IPS-11a (cell line): ENCODE data around the gene POU3F1.
A peak's percentile ranks its signal among the peaks of the same experiment; 100 is the strongest.

Experiments used
- H3K4me3 ChIP-seq: one replicate; pipeline ENCODE4 v1.5.1; 2013; ENCODE audit warnings: low read depth, low read length, control low read depth

The POU3F1 gene

GRCh38 chr1:38046333-38046883 is at the start of gene POU3F1:
TSS of gene POU3F1 (minus strand) at chr1:38046793. CDS start at chr1:38046743, 50 bp downstream.
- peak within 1 kb of the TSS; percentile 53 for H3K4me3 ChIP-seq

DNA sequence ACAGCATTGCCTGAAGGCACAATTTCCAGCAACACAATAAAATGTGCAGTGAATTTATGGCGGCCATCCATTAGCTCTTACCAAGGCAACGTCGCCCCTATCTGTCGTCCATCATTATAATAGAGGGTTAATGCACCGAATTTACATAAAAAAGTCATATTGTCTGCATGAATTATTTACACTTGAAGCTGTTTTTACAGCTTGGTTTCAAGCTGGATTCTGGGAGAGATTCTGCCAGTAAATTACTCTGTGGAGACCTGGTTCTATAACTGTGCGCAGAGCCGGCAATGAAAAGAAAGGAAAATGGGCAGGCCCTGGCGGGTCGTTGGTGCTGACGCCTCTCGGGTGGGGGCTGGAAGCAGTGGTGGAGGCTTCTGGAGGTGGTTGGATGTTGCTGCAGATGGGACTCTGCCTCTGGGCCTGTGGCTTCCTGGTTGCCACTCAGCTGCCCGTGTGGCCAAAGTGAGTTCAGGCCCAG is 48.9 kb upstream of the POU3F1 start:
- no peak overlapping the region for H3K4me3 ChIP-seq

GRCh38 chr1:38094711-38095290 is 48.2 kb upstream of the POU3F1 start:
- H3K4me3 ChIP-seq, result no peak overlapping the region

DNA sequence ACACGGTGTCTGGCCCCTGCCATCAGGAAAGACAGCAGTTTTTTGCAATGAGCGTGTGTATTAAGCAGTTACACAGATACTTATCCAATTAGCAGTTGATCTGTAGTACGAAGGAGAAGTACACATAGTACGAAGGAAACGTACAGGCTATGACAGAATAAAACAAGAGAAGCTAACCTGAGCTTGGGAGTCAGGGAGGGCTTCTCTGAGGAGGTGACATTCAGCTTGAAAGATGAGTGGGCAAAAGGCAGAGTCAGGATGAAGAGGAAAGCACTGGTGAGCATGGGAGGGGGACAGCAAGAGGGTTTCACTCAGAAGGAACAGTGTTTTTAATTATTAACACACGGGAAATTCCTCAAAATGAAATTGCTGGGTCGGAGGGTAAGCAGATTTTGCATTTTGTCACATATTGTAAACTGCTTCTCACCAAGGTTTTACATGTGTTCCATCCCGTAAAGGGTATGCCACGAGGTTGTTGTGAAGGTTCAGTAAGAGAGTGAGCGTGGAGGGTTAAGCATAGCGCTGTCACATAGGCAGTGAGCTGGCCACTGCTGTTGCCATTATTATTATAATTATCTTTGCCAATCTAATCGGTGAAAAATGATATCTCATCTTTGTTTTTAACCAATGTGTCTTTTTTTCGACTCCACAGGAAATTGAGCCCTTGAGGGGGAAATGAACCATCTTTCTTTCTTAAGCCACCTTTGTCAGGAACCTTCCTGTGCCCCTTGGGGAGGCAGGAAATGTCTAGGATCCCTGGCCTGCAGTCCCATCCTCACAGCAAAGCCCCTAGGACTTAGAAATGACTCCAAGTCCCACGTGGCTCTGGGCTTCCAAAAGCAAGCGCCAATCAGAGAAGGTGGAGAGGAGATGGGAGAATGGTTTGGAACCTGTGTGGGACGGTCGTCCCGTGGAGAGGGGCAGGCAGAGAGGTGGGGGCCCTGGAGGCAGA is 47.3 kb upstream of the POU3F1 start:
- H3K4me3 ChIP-seq, result no peak overlapping the region

GRCh38 chr1:38092256-38092655 is 45.7 kb upstream of the POU3F1 start:
- H3K4me3 ChIP-seq, result no peak overlapping the region

GRCh38 chr1:38090796-38091195 is 44.2 kb upstream of the POU3F1 start:
- H3K4me3 ChIP-seq, result no peak overlapping the region

GRCh38 chr1:38089712-38090360 is 43.2 kb upstream of the POU3F1 start:
- H3K4me3 ChIP-seq, result no peak overlapping the region

DNA sequence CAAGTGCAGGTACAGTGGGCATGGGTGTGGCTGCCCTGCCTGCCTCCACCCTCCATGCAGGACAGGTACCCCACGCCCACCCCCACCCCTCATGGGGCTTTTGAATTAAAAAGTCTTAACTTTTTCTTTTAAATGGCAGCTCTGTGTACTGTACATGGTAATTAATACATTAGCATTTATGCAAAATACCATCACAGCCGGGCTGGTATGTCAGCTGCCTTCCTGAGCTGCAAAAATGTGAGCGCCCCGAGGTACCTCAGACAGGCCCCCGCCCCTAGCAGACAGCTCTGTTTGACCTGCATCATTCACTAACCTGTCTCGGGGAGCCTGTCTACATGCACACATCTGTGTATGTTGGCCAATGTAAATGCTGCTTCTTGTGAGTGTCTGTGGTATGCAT is 42.2 kb upstream of the POU3F1 start:
- H3K4me3 ChIP-seq, result no peak overlapping the region

GRCh38 chr1:38088366-38088765 is 41.8 kb upstream of the POU3F1 start:
- no peak overlapping the region for H3K4me3 ChIP-seq

DNA sequence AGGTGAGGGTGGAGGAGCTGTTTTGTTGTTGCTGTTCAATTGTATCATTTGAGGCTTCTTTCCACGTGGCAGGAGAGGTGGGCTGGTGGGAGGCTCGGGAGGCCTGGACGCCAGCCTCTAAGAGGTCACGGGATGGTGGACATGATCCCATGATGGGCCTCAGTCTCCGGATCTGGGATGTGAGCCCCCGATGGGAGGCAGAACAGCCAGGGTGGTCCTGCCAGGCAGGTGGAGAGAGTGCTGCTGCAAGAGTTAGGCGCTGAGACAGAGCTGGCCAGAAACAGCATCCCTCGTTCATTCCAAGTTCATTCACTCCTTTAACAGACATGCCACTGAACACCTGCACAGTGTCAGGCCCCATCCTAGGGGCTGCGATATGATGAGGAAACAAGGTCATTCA is 41.1 kb upstream of the POU3F1 start:
- H3K4me3 ChIP-seq, result no peak overlapping the region

- no peak overlapping the region for H3K4me3 ChIP-seq
These were observed 39.2 kb upstream of the POU3F1 start for GRCh38 chr1:38085666-38086330.

DNA sequence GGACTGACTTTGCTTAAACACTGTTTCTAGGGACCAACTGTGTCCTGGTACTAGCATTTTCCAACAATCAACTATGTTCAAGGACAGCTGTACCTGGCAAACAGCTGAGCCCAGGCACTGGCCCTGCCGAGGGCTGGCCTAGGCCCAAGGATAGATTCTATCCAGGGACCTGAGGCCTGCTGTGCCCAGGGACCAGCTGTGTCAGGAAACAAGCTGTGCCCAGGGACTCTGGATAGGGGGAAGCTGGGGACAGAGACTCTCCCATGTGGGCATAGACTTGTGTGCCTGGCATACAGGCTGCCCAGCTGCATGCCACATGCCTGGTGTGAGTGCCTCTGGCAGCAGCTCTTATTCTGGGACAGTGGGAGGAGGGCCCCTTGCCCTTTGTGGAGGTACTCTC is 38.1 kb upstream of the POU3F1 start:
- no peak overlapping the region for H3K4me3 ChIP-seq

- no peak overlapping the region for H3K4me3 ChIP-seq
These were observed 37.5 kb upstream of the POU3F1 start for GRCh38 chr1:38084113-38084512.

DNA sequence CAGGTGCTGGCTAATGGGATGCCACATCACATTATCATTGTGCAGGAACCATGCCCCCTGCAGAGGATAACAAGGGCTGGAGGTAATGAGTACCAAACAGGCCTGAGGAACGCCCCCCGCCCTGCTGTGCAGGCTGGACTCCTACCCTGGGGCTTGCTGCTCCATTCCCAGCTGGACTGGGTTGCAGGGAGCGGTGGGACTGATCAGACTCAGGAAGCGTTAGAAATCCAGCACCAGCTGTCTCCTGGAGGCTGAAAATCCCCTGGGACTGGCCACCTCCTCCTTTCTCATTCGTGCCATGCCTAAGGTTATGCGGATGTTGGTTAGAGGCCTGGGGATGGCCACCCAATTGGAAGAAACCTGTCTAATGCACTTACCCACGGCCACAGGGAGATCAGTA is 36.9 kb upstream of the POU3F1 start:
- no peak overlapping the region for H3K4me3 ChIP-seq

- no peak overlapping the region for H3K4me3 ChIP-seq
These were observed 36.2 kb upstream of the POU3F1 start for GRCh38 chr1:38082769-38083263.

- H3K4me3 ChIP-seq, result no peak overlapping the region
These were observed 32.4 kb upstream of the POU3F1 start for GRCh38 chr1:38079019-38079418.

- no peak overlapping the region for H3K4me3 ChIP-seq
These were observed 31.0 kb upstream of the POU3F1 start for GRCh38 chr1:38077523-38078147.

DNA sequence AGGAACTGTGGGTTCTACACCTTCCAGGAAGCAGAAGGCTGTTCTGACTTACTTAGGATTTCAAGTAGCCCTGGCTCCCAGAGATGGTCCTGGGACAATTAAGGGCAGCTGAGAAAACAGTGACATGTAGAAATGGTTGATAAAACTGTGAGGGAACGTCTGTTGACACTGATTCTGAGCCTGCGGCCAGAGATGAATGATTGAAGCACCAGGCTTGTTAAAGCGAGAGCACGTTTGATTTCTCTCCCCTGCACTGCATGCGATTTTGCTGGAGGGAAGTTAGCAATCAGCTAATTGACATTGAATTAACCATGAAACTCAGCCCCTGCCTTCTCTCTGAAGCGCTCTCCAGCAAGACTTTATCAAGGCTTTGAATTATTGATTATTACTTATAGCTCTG is 29.9 kb upstream of the POU3F1 start:
- no peak overlapping the region for H3K4me3 ChIP-seq

DNA sequence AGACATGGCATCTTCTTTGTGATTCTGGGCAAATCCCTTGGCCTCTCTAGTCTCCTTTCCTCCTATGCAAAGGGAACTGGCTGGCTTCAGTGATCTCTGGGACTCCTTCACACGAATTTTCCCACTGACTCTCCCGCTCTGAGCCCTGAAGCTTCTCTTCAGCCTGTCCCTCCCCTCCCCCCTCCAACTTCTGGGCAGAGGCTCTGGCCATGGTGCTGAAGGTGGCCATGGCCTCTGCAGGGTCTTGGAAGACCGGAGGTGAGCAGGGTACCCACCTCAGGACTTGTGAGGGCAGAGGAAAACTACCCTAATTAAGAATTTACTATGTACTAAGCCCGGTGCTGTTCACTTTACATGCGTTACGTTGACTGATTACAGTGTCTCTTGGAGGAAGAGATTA is 29.4 kb upstream of the POU3F1 start:
- H3K4me3 ChIP-seq, result no peak overlapping the region

- H3K4me3 ChIP-seq, result no peak overlapping the region
These were observed 28.6 kb upstream of the POU3F1 start for GRCh38 chr1:38075191-38075590.
